ENCODE data around the gene NHSL1.
A peak's percentile ranks its signal among the peaks of the same experiment; 100 is the strongest.

Gene NHSL1

GRCh38 chr6:138404666-138405337 lies 94.5 kb downstream of the NHSL1 start:
- peak overlapping the region; percentile 62 for H3K4me3 ChIP-seq (ENCODE audit: low read depth, low read length)
- TF ChIP-seq, protein P1, sequence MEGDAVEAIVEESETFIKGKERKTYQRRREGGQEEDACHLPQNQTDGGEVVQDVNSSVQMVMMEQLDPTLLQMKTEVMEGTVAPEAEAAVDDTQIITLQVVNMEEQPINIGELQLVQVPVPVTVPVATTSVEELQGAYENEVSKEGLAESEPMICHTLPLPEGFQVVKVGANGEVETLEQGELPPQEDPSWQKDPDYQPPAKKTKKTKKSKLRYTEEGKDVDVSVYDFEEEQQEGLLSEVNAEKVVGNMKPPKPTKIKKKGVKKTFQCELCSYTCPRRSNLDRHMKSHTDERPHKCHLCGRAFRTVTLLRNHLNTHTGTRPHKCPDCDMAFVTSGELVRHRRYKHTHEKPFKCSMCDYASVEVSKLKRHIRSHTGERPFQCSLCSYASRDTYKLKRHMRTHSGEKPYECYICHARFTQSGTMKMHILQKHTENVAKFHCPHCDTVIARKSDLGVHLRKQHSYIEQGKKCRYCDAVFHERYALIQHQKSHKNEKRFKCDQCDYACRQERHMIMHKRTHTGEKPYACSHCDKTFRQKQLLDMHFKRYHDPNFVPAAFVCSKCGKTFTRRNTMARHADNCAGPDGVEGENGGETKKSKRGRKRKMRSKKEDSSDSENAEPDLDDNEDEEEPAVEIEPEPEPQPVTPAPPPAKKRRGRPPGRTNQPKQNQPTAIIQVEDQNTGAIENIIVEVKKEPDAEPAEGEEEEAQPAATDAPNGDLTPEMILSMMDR (IDR thresholded peaks at IDR 0.05; ENCODE audit: borderline replicate concordance, insufficient read depth, low read depth, low read length) = no peak

- TF ChIP-seq, protein P1 (IDR thresholded peaks at IDR 0.05; ENCODE audit: borderline replicate concordance, insufficient read depth, low read depth, low read length) = peak; percentile 41
- H3K4me3 ChIP-seq (ENCODE audit: low read depth, low read length) = peak within 1 kb of the TSS; percentile 62
These were observed 95.3 kb downstream of the NHSL1 start, which contains the start of gene HEBP2 for GRCh38 chr6:138403801-138404665. Gene HEBP2, plus strand, starts transcription at chr6:138404223. Its CDS starts 273 bp downstream, at chr6:138404496.

DNA sequence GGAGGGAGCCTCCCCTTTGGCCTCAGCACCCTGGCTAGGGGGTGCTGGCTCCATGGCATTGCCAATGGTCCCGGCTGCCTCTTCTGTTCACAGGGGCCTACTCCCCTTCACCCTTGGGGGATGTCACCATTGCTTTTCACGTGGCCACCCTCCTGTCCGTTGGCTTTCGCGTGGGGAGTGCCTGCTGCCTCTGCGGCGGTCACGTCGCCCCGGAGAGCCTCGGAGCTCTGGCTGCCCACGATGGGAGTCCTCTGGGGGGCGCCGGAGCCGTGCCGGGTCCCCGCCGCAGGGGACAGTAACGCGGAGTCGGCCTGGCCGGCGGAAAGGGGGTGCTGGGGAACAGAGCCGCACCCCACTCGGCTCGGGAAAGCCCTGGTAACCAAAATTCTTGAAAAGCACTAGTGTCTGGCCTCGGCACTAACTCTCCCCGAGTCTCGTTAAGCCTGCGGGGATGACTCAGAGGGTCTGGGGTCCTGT lies 95.9 kb downstream of the NHSL1 start:
- TF ChIP-seq, protein P1 (IDR thresholded peaks at IDR 0.05; ENCODE audit: borderline replicate concordance, insufficient read depth, low read depth, low read length) = peak; percentile 32; the same call in 1 of the 2 replicates
- peak overlapping the region; percentile 62 for H3K4me3 ChIP-seq (ENCODE audit: low read depth, low read length)

DNA sequence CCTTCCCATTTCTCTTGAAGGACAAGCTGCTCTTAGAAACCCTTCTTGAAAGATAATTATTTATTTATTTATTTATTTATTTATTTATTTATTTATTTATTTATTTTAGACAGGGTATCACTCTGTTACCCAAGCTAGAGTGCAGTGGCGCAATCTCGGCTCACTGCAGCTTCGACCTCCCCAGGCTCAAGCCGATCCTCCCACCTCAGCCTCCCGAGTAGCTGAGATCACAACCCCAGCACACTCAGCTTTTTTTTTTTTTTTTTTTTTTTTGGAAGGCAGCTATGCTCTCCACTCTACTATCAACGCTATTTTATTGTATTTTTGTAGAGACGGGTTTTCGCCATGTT lies 96.5 kb downstream of the NHSL1 start:
- H3K4me3 ChIP-seq (ENCODE audit: low read depth, low read length) = no peak overlapping the region
- TF ChIP-seq, protein P1 (IDR thresholded peaks at IDR 0.05; ENCODE audit: borderline replicate concordance, insufficient read depth, low read depth, low read length) = no peak

GRCh38 chr6:138401960-138402837 lies 97.1 kb downstream of the NHSL1 start:
- TF ChIP-seq, protein P1 (IDR thresholded peaks at IDR 0.05; ENCODE audit: borderline replicate concordance, insufficient read depth, low read depth, low read length) = no peak
- no peak overlapping the region for H3K4me3 ChIP-seq (ENCODE audit: low read depth, low read length)

- TF ChIP-seq, protein P1 (IDR thresholded peaks at IDR 0.05; ENCODE audit: borderline replicate concordance, insufficient read depth, low read depth, low read length) = no peak
- no peak overlapping the region for H3K4me3 ChIP-seq (ENCODE audit: low read depth, low read length)
These were observed 99.0 kb downstream of the NHSL1 start for GRCh38 chr6:138400326-138400725.
